Smooth muscle cell of the brain vasculature (primary cell): ENCODE measurements around the gene RAB31.

ENCODE experiments used
- DNase-seq: peaks from one replicate; pipeline ENCODE4 v3.0.0-alpha.2; 2012; ENCODE audit warnings: low read depth, low spot score

The RAB31 gene

DNA sequence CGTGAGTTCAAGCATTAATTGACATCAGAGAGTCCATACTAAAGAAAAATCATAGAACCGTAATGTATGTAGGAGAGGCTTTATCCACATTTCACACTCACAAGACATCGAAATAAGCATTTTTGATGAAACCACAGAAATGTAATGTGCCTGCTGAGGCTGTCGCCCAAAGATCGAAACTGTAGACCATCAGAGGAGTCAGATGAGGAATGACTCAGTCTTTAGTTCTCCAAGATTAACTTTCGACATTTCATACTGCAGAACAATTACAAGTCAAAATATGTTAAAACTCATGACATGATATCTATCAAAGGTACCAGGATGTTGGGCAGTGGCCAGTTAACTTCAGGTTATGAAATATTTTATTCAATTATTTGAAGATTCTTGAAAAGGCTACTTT lies 79.6 kb downstream of the RAB31 start:
- DNase-seq, result no peak

DNA sequence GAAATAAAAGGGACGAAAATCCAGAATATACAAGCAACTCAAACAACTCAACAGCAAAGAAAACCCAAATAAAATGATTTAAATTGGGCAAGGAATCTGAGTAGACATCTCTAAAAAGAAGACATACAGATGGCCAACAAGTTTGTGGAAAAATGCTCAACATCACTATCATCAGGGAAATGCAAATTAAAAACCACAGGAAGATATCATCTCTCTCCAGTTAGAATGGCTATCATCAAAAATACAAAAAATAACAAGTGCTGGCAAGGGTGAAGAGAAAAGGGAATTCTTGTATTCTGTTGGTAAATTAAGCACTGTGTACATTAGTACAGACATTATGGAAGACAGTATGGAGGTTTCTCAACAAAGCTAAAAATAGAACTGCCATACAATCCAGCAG lies 80.0 kb downstream of the RAB31 start:
- DNase-seq, result no peak

DNA sequence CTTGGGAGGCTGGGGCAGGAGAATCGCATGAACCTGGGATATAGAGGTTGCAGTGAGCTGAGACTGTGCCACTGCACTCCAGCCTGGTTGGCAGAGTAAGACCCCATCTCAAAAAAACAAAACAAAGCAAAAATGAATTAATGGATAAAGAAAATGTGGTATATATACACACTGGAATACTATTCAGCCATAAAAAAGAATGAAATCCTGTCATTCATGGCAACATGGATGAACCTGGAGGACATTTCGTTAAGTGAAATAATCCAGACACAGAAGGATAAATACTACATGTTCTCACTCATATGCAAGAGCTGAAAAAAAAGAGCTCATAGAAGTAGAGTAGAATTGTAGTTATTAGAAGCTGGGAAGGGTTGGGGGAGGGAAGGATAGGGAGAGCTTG lies 80.8 kb downstream of the RAB31 start:
- DNase-seq, result no peak

DNA sequence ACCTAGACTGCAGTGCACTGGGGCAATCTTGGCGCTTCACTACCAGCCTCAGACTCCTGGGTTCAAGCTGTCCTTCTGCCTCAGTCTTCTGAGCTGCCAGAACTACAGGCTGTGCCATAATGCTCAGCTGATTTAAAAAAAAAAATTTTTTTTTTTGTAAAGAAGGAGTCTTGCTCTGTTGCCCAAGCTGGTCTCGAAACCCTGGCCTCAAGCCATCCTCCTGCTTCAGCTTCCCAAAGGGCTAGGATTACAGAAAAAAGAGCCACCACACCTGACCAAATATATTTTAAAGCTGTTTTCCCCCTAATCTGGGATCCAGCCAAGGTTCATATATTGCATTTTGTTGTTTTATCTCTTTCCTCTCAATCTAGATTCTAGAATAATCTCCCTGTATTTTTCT lies 82.2 kb downstream of the RAB31 start:
- DNase-seq, result no peak

DNA sequence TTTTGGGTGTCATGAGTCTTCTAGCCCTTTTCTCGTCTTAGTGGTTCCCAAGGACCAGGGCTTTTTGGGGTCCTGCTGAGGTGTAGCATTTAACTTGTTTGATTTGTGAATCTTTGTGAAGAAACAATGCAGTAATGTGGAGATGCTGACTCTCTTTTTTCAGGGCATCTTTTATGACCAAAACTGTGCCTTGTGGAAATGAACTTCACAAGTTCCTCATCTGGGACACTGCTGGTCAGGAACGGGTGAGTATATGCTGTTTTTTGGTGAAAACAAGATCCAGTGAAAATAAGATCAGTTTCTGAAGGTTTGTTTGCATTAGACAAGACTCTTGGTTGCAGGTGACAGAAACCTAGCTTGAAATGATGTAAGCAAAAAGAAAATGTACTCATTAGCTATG lies 83.9 kb downstream of the RAB31 start:
- no peak for DNase-seq

DNA sequence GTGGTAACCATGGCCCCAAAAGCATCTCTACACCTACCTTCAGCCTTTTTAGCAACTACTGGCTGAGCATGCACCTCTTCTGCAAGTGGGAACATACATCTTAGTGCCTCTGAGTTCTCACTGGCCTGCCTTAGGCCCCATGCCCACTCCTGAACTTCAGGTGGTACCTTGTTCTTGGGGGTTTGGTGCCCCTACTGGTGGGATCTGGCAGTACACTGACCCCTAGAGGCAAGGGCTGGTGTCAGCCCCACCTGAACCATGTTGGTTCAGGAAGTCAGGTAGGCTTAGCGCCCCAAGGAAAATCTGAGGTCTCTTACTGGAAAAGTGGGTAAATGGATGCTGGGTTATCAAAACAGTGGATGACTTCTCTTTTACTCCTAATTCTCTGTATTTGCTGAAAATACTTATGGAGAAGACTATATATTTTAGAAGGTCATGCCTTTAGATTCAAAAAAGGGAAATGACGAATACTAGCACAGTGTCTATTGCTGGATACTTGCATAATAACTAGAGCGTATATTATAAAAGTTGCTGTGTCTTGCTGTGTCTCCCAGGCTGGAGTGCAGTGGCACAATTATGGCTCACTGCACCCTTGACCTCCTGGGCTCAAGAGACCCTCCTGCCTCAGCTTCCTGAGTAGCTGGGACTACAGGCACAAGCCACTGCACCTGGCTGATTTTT lies 84.6 kb downstream of the RAB31 start:
- DNase-seq, result no peak

DNA sequence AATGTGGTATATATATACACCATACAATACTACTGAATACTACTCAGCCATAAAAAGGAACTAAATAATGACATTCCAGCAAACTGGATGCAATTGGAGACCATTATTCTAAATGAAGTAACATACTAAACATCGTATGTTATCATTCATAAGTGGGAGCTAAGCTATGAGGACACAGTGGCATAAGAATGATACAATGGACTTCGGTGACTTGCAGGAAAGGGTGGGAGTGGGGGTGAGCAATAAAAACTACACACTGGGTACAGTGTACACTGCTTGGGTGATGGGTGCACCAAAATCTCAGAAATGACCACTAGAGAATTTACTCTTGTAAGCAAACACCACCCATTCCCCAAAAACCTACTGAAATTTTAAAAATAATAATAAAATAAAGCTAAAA lies 87.9 kb downstream of the RAB31 start:
- DNase-seq, result no peak

DNA sequence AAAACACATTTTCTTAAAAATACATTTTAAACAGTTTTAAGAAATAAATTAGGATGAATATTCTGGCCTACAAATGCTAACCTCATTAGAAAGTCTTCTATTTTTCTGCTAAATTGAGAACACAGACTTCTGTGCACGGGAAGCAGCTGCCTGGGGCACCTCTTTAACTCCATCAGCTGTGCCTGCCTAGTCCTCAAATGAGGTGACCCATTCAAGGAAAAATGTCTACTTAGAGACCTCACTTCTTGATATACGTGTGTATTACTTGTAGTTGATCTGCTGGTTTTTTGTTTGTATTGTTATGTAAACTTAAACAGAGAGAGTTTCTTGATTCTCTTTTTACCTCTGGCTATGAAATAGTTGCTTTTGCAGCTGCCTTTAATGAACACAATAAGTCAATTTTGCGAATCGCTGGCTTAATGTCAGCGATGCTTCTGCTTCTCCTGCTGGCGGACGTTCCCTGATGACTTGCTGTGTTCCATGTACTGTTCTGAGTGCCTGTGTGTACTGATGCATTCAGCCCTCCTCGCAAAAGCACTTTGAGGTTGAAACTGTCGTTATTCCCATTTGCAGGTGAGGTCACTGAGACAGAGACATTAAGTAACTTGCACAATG lies 88.9 kb downstream of the RAB31 start:
- DNase-seq, result no peak

DNA sequence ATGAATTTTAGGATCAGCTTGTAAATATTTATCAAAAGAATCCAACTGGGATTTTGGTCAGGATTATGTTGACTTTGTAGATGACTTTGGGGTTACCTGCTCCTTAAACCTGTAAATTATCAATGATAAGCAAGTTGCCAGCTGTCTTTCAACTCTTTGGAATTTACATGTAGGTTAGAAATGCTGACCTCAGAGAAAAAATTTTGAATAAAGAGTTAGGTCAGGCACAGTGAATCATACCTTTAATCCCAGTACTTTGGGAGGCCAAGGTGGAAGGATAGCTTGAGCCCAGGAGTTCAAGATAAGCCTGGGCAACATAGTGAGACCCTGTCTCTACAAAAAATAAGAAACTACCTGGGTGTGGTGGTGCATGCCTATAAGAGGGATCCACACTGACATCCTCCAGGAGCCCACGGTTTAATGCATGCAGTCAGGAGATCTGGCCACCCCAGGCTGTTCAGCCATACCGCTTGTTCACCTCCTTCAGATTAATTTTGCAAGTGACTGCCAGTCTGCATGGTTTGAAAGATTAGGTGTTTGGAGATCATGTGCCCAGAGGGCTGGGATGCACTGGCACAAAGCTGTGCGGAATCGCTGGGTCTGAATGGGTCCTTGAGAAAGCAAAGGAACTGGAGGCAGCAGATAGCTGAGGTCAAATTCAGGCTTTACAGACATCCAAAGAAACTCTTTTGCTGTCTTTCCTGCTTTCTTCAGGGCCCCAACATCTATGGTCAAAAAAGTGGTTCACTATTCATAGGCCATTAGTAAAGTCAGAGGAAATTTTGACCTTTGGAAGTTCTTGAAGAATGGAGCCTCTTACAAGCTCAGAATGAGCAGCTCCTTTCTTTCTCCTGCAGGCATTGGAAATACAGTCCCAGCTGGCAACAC lies 94.3 kb downstream of the RAB31 start:
- DNase-seq, result no peak

DNA sequence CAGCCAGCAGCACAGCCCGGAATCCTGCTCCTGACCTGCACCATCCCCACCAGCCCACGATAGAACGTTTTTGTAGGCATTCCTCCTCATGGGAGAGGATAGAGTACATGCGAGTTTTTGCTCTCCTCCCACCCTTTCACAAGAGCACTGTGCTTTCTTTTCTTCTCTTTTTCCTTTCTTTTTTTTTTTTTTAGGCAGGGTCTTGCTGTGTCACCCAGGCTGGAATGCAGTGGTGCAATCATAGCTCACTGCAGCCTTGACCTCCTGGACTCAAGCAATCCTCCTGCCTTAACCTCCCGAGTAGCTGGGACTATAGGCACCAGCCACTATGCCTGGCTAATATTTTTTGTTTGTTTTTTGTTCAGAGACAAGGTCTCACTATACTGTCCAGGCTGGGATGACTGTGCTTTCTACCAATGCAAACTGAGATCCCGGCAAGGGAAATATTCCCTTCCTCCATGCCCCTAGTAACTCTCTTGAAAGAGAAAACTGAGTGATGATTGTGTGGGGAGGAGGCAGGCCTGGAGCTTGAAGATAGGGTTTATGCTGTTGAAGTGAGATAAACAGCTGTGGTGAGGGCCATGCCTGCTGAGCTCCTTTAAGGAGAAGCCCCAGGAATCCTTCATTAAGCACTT lies 95.1 kb downstream of the RAB31 start:
- DNase-seq, result no peak

DNA sequence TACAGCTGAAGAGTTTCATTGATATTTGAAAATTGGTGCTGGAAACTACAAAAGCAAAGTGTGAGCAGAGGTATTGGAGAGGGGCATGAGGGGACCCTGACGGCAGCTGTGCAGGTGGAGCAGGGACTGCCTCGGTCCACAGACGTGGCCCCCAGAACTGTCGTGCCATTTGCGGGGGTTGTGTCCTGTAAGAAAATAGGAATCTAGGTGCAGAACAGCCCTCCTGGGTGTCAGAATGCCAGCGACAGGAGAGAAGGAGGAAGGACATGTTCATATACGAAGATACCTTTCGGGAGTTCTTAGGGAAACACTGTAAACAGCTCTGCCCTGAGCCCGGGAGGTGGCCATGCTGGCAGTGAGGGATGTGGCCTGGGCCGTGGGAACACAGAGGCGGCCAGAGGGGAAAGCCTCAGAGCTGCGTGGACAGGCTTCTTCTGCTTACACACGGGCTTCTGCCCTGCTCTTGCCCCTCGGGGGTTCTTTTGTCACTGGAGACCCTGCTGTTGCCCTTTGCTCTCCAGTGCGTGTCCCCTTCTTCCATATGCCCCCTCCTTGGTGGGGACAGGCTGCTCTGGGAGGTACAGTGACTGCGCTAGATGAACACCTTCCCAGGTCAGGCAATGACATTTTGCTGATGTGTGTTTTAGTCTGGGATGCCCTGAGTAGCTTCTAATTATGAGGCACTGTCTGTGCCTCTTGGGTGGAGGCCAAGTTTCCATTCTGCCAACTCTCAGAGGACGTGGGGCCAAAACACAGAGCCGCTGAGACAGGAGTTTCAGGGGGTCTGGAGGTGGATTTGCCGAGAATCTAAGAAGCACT lies 95.8 kb downstream of the RAB31 start:
- no peak for DNase-seq

DNA sequence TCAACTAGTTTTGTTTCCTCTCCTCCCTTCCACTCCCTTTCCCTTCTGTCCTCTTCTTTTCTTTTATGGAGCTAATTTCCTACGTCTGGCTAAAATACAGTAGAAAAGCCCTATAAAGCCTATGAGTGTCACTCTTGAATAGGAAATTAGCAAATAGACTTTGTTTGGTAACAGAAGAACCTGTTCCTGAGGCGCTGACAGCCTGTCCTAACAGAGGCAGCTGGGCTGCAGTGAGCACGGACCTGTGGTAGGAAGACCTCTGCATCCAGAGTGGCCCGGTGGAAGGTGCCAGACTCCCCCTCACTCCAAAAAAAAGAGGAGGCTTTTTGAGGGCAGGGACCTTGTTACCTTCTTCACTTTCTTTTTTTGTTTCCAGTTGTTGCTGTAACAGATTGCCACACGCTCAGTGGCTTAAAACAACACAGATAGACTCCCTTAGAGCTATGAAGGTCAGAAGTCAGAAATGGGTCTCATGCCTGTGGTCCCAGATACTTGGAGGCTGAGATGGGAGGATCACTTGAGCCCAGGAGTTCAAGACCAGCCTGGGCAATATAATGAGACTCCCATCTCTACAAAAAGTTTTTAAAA lies 96.5 kb downstream of the RAB31 start:
- no peak for DNase-seq

DNA sequence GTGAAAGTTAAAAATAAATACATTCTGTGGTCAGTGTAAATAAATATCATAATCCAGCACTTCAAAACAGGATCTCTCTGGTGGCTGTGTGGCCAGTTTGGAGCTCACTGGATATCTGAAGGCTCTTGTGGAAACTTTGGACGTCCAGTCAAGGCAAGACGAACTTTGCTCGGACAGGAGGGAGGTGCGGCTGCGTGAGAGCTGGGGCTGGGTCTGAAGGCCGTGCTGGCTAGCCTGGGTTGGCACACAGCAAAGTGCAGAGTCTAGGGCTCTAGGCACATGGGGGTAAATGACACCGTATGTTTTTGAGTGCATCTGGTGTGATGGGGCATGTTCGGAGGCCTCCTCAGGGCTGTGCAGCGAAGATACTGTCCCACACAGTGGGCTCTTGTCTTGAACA lies 98.8 kb downstream of the RAB31 start:
- DNase-seq, result no peak

DNA sequence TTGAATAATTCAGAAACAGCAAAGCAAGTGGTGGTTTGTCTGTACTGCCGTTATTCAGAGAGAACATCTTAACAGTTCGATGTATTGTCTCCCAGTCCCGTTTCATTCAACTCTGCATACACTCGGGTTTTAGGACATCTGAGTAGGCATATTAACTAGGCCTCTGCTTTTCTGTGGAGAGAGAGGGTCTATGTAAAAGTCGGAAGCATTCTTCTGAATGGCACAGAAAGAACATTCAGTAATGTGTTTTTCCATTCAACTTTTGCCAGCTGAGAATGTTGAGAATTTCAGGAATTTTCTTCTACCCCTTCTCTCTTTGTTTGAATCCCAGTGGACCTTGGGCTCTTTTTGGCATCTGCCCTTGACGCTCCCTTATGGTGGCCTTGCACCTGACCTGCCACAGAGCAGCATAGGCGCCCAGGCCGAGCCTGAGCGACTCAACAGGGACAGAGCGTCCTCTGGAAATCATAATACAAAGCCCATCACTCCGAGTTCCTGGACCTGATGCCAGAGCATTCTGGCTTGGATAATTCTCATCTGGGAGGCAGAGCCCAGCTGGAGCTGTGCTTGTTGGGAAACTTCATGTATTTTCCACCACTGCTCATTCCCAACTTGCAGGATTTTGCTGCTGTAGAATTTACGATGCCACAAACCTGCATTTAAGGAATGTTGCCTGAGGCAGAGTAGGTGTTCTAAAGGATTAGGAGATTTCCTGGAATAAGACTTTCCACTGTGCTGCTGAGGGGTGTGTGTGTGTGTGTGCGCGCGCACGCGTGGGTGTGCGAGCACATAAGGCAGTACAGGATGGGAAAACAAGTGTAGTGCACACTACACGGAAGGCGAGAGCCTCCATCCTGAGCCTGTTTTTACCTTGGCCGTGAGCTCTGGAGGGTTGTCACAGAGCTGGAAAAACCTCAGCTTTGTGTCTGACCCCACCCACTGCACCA lies 100.5 kb downstream of the RAB31 start:
- DNase-seq, result no peak

DNA sequence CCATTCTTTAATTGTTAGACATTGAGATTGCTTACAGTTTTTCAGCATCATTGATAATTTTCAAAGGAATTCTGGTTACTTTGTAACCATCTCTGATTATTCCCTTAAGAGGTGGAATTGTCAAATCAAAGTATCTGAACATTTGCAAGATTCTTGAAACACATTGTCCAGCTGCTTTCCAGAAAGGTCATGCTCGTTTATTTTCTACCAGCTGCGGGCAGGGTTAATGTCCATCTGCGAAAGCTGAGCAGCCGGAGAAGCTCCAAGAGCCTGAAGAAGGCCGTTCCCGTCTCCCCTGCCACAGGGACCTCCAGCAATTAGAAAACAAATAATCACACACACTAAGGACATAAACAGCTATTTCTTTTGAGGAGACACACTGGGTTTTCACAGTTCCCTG lies 101.6 kb downstream of the RAB31 start:
- no peak for DNase-seq

DNA sequence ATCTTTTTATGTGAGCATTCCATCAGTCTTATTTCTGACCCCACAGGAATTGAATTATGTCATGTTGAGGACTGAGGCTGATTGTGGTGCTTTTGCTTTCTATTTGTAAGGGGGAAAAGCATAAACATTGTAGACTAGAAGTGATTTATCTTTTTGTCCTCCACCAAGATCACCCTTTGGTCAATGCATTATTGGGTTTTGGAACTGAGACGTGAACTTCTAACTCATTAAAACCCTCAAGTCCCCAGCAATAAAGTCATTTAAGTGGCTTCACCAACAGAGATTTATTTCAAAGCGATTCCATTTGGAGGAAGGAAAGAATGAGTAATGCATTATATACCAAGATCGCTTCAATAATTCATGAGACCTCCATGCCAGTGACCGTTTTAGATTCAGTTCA lies 102.2 kb downstream of the RAB31 start:
- no peak for DNase-seq

DNA sequence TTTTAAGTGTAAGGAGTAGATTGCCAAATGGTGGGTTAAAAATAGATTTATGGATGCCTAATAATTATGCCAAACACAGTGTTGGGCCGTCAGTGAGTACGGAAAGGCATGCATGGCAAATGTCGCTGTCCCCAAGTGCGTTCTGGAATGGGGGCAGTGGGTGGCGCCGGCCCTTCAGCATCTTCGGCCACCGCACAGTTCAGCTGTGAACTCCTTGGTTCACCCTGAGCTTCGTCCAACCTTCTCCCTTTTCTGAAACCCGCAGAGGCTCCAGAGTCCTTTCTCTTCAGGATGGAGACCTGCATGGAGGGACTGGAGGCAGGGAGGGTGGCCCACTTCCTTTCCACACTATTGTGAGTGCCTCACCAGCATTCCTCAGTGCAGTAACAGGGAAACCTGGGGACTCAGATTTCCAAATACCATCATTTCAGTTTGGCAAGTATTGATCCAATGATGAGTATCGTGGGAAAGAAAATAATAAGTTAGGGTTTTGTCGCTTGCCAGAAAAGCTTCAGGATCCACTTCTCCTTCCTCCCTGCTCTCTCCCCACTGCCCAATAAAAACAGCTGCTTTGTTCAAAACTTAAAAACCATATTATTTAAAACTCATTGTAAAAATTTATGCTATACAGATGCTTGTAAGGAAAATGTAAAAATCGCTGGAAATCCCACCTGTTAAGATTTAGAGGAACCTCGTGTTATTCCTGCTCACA lies 103.0 kb downstream of the RAB31 start:
- DNase-seq, result no peak

DNA sequence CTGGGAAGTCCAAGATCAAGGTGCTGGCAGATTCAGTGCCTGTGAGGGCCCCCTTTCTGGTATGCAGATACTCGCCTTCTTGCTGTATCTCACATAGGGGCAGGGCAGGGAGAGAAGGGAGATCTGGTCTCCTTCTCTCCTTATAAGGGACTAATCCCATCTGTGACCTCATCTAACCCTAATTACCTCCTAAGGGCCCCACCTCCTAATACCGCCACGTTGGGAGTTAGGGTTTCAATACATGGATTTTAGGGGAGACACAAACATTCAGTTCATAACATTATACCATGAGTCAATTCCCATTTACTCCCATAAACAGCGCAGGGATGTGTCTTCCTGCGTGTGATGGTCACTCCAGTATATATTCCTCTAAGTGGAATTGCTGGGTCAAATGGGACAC lies 103.9 kb downstream of the RAB31 start:
- DNase-seq, result no peak

DNA sequence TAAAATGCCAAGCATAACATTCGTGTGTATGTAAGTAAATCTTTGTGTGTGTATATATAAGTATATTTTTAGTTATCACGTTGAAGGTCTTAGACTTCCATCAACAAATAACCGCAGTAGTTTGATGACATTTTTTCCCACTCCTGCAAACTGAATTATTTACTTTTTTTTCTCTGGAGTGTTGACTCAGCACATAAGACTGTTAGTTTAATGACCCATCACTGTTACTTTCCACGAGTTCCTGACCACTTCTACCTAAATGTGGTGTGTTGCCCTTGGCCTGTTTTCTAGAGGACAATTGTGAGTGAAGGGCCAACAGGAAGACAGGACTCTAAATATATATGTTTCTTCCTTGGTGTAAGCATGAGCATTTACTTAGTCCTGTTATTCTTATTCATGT lies 106.3 kb downstream of the RAB31 start:
- peak; percentile 54 for DNase-seq
